Esophagus muscularis mucosa (tissue), 4 donors: ENCODE results near the gene SPECC1.

ENCODE experiments used
- CTCF ChIP-seq, 3 experiments: fragments of 200-600 bp in 2 of 3; fragments of 450-650 bp in 1 of 3; sonication (generic) in 2 of 3; IDR thresholded peaks; one replicate each; pipeline ENCODE4 v1.5.1; 2017 to 2019; ENCODE audit warnings: antibody characterized with exemption in 3 of 3, mild to moderate bottlenecking in 2 of 3, moderate library complexity in 1 of 3
- EP300 ChIP-seq: sonication (generic); formaldehyde crosslinking; IDR thresholded peaks from one replicate; pipeline ENCODE4 v1.6.1; 2017; ENCODE audit warnings: antibody characterized with exemption
- POLR2A ChIP-seq: fragments of 450-650 bp; IDR thresholded peaks from one replicate; pipeline ENCODE4 v1.6.1; 2017; ENCODE audit warnings: antibody characterized with exemption, moderate library complexity, mild to moderate bottlenecking, low read depth

GRCh38 chr17:20284022-20284421 is 274.9 kb downstream of the SPECC1 start:
- TF ChIP-seq CTCF (IDR thresholded peaks at IDR 0.05), result no peak
- no peak for TF ChIP-seq POLR2A
- TF ChIP-seq EP300, result no peak
